HG03135 (cell line): ENCODE measurements around the gene CCK.

ENCODE experiments used
- ATAC-seq: cut with Tn5 transposase; IDR thresholded peaks from one replicate; pipeline ENCODE4 v1.9.1; 2021; ENCODE audit warnings: mild to moderate bottlenecking, moderate library complexity; ENCODE audit not compliant: unreplicated experiment

CCK gene

DNA sequence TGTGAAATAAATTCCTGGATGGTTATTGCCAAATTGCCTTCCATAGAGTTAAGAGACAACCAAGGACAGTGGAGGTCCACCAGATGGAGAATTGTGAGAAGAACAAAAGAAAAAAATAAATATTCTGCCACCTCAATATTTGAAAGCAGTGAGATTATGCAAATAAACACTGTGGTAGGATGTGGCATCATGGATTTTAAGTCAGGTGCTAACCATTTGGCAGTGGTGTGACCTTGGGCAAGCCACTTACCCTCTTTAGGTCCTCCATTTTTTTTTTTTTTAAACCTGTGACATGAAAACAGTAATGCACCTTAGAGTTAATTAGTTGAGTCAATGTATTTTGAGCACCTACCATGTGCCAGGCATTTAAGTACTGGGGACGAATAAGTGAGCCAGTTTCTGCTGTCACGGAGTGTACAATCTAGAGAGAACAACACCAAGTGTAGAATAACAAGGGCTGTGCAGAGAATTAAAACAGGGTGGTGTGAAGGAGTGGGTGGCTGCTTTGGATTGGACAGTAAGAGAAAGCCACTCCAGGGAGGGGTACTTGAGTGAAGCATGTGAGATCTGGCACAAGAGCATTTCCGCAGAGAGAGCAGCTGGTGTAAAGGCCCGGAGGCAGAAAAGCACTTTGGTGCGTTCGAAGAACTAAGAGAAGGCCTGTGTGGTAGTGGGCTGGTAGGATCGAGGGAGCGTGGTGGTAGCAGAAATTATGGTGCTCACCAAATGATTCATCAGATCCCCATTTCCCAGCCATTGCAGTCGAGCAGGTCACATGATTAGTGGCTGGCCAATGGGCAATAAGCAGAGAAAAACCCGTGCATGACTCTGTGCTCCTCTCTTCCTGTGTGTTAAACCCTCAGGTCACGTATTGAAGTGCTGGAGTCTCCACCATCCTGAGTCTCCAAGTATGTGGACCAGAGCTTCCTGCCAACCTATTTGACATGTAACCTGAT lies 39.2 kb downstream of the CCK start:
- ATAC-seq, result no peak

DNA sequence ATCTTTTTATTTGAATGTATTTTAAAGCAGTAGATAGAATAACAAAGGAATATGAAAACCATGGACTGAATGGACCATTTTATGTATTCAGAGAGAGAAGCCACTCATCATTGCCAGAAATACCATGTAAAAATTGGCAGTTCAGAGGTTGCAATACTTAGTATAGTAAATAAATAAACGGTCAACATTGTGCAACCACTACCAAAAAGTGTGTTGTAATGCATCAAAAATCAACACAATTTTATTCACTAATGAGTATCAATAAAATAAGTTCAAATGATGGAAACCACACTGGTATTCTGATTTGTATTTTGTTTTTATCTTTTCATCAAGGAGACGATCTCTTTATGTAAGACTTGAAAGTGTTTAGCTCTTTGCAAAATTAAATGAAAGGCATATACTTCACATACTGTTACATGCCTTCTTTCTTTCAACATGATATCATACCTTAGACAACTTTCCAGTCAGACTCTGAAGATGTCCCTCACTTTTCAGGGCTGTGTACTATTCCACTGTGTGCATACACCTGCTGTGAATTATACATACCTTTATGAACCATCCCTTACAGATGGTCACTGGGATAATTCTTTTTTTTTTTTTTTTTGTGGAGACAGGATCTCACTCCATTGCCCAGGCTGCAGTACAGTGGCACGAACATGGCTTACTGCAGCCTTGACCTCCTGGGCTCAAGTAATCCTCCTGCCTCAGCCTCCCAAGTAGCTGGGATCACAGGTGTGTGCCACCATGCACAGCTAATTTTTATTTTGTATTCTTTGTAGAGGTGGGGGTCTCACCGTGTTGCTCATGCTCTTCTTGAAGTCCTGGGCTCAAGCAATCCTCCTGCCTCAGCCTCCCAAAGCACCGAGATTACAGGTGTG lies 40.3 kb downstream of the CCK start:
- no peak for ATAC-seq

DNA sequence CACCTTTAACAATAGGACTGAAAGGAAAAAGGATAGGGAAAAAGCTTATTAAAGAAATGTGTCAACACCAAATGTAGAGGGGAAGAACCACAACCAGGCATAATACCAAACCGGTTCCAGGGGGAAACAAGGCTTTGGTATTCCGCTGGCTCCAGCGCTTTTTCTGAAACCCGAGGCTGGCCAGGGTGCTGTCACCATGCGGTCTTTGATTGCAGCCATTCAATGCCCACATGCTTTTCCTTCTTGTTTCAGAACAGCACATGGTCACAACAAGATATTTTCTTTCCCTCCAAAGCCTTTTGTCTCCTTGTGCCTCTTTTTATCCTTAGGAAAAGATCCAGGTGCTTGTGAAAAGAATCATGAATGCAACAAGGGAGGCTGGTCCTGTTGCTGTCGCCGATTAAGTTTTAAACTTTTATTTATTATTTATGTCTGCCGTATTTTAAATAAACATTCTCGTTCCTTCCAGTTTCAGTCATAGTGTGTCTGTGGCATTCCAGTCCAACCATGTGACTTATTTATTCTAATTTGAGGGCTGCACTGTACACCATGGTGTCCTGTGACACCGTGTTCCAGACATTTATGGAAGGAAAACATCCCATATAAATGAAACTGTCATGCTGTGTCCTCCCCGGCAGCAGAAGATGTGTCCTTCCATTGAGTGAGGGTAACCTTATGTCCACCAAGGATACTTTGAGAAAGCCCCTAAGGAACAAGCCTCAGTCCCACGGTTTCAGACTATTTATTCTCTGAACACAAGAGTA lies 41.1 kb downstream of the CCK start:
- no peak for ATAC-seq

DNA sequence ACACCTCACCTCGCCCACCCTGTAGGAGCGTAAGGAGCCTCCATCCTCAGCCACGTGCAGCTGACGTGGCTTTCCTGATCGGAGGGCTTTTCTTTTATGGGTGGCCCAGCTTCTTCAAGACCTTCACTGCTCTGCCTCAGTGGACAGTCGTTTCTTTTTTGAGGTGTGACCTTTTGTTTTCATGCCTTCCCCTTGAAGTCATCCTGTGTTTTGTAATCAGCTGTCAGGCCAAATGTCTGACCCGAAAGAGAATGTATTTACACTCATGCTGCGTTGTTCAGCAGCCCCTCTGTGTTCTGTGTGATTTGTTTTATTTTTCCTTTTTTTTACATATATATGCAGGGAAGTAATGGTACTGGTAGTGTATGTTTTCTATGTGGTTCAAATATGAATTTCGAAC lies 41.8 kb downstream of the CCK start:
- no peak for ATAC-seq

DNA sequence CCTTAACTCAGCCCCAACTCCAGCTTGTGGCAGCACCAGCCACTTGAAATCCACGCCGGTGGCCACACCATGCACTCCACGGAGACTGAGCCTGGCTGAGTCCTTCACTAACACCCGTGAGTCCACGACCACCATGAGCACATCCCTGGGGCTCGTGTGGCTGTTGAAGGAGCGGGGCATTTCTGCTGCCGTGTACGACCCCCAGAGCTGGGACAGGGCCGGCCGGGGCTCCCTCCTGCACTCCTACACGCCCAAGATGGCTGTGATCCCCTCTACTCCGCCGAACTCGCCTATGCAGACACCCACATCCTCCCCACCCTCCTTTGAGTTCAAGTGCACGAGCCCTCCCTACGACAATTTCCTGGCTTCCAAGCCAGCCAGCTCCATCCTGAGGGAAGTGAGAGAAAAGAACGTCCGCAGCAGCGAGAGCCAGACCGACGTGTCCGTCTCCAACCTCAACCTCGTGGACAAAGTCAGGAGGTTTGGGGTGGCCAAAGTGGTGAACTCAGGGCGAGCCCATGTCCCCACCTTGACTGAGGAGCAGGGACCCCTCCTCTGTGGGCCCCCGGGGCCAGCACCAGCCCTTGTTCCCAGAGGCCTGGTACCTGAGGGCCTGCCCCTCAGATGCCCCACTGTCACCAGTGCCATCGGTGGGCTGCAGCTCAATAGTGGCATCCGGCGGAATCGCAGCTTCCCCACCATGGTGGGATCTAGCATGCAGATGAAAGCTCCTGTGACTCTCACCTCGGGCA lies 42.9 kb downstream of the CCK start:
- ATAC-seq, result no peak

DNA sequence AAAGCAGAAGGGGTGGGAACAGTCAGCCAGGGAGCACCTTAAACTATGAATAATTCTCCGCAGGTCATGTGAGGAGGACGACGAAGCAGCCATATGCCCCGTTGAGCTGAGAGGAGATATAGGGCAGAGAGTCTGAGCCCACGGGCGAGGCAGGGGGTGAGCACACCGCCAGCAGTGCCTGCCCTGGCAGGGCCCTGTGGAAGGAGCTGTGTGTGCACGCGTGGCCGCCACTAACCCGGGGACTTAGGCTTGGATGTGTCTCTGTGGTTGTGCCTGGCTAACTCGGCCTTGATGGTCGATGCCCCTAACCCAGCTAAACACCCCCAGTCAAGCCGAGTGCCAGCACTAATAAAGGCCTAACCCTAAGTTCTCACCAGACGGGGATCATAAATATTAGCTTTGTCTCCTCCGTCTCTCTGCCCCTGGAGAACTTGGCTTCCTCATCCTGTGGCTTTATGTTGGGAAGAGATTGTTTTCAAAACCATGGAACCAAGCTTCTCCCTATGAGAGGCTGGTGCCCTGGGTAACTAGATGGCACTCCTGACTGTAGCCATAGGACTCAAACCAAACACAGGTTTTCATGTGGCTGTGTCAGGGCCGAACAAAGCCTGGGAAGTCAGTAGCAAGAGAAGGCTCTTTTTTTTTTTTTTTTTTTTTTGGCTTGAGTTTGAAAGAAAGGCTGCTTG lies 45.4 kb downstream of the CCK start:
- no peak for ATAC-seq

DNA sequence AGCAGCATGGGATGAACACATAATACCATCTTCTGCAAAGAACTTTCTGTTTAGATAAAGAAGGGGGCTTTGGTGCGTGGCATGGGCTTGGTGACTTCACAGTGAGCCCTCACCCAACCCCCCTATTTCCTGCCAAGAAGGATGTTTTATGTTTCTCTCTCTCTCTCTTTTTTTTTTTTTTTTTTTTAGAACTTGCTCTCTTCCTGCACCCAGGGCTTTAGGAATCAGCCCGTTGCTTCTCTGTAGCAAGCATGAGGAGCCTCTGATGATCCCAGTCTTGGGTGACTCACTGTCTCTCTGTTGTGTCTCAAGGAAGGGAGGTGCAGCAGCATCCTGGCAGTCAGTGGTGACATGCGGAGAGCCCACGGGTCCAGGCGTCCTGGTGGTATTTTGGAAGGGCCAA lies 49.1 kb downstream of the CCK start:
- ATAC-seq, result no peak

DNA sequence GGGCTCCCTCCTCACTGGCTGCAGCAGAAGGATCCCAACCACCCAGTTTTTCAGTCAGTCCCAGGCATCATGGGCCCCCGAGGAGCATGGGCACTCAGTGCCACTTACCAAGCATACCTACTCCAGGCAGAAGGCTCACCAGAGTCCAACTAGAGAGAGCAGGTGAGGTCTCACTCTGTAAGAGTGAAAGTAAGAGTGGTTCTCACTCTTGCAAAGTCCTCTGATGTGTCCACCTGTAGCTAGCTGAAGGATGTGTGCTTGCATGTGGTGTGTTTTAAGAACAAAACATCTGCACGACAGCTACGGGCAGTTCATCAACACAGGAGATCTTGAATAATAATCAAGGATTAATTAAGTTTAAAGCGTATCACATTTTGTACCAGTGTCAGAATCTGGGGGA lies 49.7 kb downstream of the CCK start:
- no peak for ATAC-seq

DNA sequence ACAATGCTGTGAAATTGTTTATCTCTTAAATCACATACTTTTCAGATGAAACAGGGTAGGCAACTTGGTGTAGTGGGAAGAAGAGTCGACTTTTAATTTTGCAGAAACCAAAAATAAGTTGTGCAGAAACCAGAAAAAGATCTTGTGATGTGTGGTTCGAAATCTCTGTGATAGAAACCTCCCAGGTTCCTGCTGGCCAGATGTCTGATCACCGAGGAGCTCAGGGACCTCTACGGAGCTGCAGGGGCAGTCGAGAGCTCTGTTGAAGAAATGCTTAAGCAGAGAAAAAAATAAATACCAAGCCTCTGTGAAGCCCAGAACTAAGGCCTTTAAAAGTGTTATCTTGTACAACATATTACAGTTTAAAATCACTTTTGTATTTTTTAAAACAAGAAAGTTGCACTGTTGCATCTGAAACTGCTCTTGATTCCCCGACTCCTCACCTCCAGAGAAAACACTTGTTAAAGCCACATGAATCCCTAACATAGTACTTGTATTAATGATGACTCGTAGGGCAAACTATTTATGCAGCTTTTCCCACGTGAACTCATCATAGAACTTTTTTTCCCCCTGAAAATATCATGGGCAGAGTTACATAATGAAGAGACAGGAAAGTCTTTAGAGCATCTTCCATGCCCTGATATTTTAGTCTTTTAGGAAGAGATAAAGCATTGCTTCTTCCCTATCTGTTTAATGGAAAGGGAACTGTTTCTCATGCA lies 51.3 kb downstream of the CCK start:
- no peak for ATAC-seq

DNA sequence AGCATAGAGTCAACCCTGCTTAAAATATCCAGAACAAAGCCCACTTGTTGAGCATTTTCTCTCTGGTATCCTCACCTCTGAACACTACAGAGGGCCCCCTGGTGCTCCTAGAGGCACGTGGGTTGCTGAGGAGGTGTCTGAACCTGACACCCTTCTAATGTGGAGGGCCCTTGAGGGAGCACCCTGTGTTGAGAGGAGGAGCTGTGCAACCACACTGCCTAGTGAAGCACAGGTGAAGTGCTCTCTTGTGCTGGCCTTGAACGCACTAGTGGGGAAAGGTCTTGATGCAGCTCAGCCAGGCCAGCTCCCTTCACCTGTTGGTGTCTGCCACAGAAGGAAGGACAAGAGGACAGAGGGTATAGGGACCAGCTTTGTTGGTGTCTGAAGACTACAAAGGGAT lies 51.9 kb downstream of the CCK start:
- no peak for ATAC-seq

DNA sequence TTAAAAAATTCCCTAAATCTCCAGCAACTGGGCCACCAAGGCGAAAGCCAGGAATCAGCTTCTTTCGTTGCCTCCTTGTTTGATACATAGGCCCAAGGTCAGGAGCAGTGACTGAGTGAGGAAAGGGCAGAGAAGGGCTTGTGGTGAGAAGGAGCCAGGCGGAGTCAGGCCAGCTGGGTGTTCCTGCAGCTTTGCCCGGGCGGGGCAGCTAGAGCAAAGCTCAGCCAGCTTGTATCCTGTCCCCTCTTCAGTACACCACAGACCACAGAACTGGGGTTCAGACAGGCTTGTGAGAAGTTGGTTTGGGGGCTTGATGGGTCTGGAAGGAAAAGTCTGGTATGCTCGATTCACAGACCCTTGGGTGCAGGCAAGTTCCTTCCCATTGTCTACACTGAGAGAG lies 52.6 kb downstream of the CCK start:
- no peak for ATAC-seq

DNA sequence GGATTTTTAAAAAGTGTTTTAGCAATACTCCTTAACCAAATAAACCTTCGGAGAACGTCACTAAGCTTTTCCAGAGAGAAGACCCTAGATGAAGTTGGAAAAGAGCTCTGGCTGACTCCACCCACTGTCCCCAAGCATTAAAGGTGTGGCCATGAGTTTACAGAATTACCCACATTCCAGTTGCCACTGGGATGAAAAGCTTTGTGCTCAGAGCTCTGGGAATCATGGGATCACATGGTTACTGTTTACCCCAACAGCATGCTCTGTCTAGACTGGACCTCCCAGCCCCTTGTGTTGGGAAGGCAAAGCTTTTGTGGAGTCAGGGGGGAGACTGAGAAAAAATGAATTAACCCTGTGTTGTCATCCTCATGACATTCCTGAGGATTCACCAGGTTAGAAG lies 55.3 kb downstream of the CCK start:
- ATAC-seq, result no peak

DNA sequence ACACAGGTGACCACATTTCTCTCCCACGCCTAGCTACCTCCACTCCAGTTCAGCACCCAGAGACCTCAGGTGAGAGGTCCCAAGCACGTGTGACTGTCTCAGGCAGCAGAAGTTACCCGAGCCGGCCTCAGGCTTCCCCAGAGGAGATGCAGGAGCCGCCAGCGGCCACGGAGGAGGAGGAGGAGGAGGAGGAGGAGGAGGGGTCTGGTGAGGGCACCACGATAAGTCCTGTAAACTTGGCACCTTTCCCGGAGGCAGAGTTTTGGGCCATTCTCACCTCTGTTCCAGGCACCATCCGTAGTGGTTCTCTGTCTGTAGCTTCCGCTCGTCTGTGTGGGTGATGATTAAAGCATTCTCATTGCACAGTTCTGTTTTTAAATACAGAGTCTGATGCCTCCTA lies 56.1 kb downstream of the CCK start:
- ATAC-seq, result no peak
